ENCODE data around the gene PAX5.

Gene PAX5

GRCh38 chr9:36903541-36904435 lies 130.3 kb downstream of the PAX5 start:
- DNase-seq (ENCODE audit: low read depth), result peak; percentile 83
- no peak overlapping the region for H3K4me3 ChIP-seq (ENCODE audit: low read depth, low read length)
- TF ChIP-seq CTCF (IDR thresholded peaks at IDR 0.05; ENCODE audit: insufficient read depth, low read depth, low read length, missing control alignments), result no peak

GRCh38 chr9:36902861-36903524 lies 131.1 kb downstream of the PAX5 start:
- no peak for DNase-seq (ENCODE audit: low read depth)
- no peak for TF ChIP-seq CTCF (IDR thresholded peaks at IDR 0.05; ENCODE audit: insufficient read depth, low read depth, low read length, missing control alignments)
- no peak overlapping the region for H3K4me3 ChIP-seq (ENCODE audit: low read depth, low read length)

GRCh38 chr9:36902080-36902716 lies 131.9 kb downstream of the PAX5 start:
- no peak overlapping the region for H3K4me3 ChIP-seq (ENCODE audit: low read depth, low read length)
- no peak for DNase-seq (ENCODE audit: low read depth)
- TF ChIP-seq CTCF (IDR thresholded peaks at IDR 0.05; ENCODE audit: insufficient read depth, low read depth, low read length, missing control alignments), result no peak

- TF ChIP-seq CTCF (IDR thresholded peaks at IDR 0.05; ENCODE audit: insufficient read depth, low read depth, low read length, missing control alignments), result no peak
- no peak overlapping the region for H3K4me3 ChIP-seq (ENCODE audit: low read depth, low read length)
- no peak for DNase-seq (ENCODE audit: low read depth)
Measured at GRCh38 chr9:36901528-36901927, 132.5 kb downstream of the PAX5 start.

- no peak for DNase-seq (ENCODE audit: low read depth)
- TF ChIP-seq CTCF (IDR thresholded peaks at IDR 0.05; ENCODE audit: insufficient read depth, low read depth, low read length, missing control alignments), result no peak
- no peak overlapping the region for H3K4me3 ChIP-seq (ENCODE audit: low read depth, low read length)
Measured at GRCh38 chr9:36900856-36901220, 133.2 kb downstream of the PAX5 start.

GRCh38 chr9:36900136-36900855 lies 133.8 kb downstream of the PAX5 start:
- DNase-seq (ENCODE audit: low read depth), result no peak
- H3K4me3 ChIP-seq (ENCODE audit: low read depth, low read length), result no peak overlapping the region
- no peak for TF ChIP-seq CTCF (IDR thresholded peaks at IDR 0.05; ENCODE audit: insufficient read depth, low read depth, low read length, missing control alignments)
